ENCODE results near the gene TSR2.

The TSR2 gene

DNA sequence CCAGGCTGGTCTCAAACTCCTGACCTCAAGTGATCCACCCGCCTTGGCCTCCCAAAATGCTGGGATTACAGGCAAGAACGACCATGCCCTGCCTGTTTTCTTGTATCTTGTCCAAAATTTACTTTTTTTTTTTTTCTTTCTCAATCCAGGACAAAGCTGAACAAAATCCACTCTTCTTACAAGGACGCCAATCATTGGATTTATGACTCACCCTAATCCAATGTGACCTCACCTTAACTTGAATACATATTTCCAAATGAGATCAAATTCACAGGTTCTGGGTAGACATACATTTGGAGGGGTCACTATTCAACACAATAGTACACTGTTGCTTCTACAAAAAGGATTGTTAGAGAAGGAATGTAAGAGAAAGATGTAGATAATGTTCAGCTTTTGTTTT is 18.0 kb upstream of the TSR2 start:
- Histone ChIP-seq H3K9me3 (ENCODE audit: insufficient read depth, low read length) (no peaks in the 10 kb centered on the region), H3K4me1 (ENCODE audit: low read length) (no peaks in the 10 kb centered on the region), H3K27me3 (ENCODE audit: low read depth, low read length) (no peaks in the 10 kb centered on the region), H3K27ac (ENCODE audit: low read length) (no peak overlapping the region), H3K9ac (ENCODE audit: low read length) (no peak overlapping the region), H3K4me3 (ENCODE audit: low read length) (no peak overlapping the region), H3K36me3 (replicated peaks; ENCODE audit: low read depth, low read length) (no peaks in the 10 kb centered on the region), H3K4me2 (ENCODE audit: low read length) (no peak overlapping the region), H2AFZ (ENCODE audit: low read depth, low read length) (no peak overlapping the region), H3K79me2 (ENCODE audit: low read length) (no peaks in the 10 kb centered on the region), H4K20me1 (ENCODE audit: insufficient read depth, low read length) (no peaks in the 10 kb centered on the region)
- no peak for TF ChIP-seq EZH2phosphoT487 (IDR thresholded peaks at IDR 0.05; ENCODE audit: low read depth)
- TF ChIP-seq, protein P1, sequence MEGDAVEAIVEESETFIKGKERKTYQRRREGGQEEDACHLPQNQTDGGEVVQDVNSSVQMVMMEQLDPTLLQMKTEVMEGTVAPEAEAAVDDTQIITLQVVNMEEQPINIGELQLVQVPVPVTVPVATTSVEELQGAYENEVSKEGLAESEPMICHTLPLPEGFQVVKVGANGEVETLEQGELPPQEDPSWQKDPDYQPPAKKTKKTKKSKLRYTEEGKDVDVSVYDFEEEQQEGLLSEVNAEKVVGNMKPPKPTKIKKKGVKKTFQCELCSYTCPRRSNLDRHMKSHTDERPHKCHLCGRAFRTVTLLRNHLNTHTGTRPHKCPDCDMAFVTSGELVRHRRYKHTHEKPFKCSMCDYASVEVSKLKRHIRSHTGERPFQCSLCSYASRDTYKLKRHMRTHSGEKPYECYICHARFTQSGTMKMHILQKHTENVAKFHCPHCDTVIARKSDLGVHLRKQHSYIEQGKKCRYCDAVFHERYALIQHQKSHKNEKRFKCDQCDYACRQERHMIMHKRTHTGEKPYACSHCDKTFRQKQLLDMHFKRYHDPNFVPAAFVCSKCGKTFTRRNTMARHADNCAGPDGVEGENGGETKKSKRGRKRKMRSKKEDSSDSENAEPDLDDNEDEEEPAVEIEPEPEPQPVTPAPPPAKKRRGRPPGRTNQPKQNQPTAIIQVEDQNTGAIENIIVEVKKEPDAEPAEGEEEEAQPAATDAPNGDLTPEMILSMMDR (IDR thresholded peaks at IDR 0.05; ENCODE audit: low read depth, low read length) = no peak

DNA sequence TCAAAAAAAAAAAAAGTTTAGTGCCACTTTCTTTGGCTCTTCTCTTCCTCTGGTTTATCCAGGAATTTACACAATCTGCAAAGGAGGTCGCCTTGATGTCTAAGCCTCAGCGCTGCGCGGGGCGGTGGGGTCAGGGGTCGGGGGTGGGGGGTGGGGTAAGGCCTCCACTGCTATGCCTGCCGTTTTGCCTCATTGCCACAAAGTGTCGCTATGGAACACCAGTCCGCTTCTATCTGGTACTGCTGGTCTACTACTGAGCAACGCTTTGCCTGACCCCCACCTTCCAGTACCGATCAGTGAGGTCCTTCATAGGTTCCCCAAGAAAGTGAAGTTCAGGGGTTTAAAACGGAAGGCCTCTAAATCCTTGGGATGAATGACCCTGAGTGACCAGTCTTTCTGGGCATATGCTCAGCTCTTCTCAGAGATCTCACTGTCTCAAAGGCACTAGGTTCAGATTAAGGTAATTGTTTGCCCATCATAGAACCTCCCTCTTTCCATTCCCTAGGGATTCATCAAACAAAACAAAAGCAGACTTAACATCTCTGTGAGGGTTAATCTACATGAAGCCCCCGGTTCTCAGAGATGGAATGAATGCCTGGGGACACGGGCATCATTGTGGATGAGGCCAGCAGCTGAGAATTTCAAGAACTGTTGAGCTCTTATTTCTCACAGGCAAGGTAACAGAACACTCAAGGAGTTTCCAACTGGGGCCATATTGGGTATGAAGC is 16.9 kb upstream of the TSR2 start:
- no peak for TF ChIP-seq EZH2phosphoT487 (IDR thresholded peaks at IDR 0.05; ENCODE audit: low read depth)
- TF ChIP-seq, protein P1 (IDR thresholded peaks at IDR 0.05; ENCODE audit: low read depth, low read length) = peak; percentile 31
- Histone ChIP-seq H3K4me3 (ENCODE audit: low read length) (peak overlapping the region; percentile 46), H2AFZ (ENCODE audit: low read depth, low read length) (peak overlapping the region; percentile 73; the same call in 1 of the 2 replicates), H3K9me3 (ENCODE audit: insufficient read depth, low read length) (no peaks in the 10 kb centered on the region), H3K27ac (ENCODE audit: low read length) (no peak overlapping the region), H3K27me3 (ENCODE audit: low read depth, low read length) (no peaks in the 10 kb centered on the region), H3K36me3 (replicated peaks; ENCODE audit: low read depth, low read length) (no peaks in the 10 kb centered on the region), H3K4me2 (ENCODE audit: low read length) (peak overlapping the region; percentile 64), H3K79me2 (ENCODE audit: low read length) (no peaks in the 10 kb centered on the region), H3K4me1 (ENCODE audit: low read length) (no peaks in the 10 kb centered on the region), H4K20me1 (ENCODE audit: insufficient read depth, low read length) (no peaks in the 10 kb centered on the region), H3K9ac (ENCODE audit: low read length) (no peak overlapping the region)

DNA sequence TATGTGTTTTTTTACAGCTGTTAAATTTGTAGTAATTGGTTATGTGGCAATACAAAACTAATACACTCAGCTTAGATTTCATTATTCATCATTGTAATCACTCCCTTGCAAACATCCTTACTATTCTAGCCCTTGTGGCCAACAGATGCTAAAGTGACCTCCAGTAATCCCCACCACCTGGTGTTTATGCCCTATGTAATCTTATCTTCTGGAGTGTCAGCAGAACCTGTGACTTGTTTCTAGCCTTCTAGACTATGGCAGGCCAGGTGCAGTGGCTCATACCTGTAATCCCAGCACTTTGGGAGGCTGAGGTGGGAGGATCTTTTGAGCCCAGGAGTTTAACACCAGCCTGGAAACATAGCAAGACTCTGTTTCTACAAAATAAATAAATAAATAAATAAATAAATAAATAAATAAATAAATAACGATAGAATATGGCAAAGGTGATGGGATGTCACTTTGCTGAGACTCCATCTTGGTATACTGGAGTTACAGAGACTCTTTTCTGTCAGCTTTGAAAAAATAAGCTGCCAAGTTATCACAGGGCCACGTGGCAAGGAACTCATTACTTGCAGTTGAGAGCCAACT is 12.3 kb upstream of the TSR2 start:
- no peak overlapping the region for H2AFZ ChIP-seq (ENCODE audit: low read depth, low read length)
- no peak overlapping the region for H3K27ac ChIP-seq (ENCODE audit: low read length)
- no peak overlapping the region for H3K4me2 ChIP-seq (ENCODE audit: low read length)
- no peaks in the 10 kb centered on the region for H4K20me1 ChIP-seq (ENCODE audit: insufficient read depth, low read length)
- H3K9me3 ChIP-seq (ENCODE audit: insufficient read depth, low read length) = no peaks in the 10 kb centered on the region
- H3K4me1 ChIP-seq (ENCODE audit: low read length) = peaks cover 7% of the 10 kb centered on the region
- TF ChIP-seq EZH2phosphoT487 (IDR thresholded peaks at IDR 0.05; ENCODE audit: low read depth) = no peak
- TF ChIP-seq, protein P1 (IDR thresholded peaks at IDR 0.05; ENCODE audit: low read depth, low read length) = no peak
- H3K79me2 ChIP-seq (ENCODE audit: low read length) = no peaks in the 10 kb centered on the region
- no peak overlapping the region for H3K4me3 ChIP-seq (ENCODE audit: low read length)
- H3K36me3 ChIP-seq (replicated peaks; ENCODE audit: low read depth, low read length) = no peaks in the 10 kb centered on the region
- H3K9ac ChIP-seq (ENCODE audit: low read length) = no peak overlapping the region
- H3K27me3 ChIP-seq (ENCODE audit: low read depth, low read length) = no peaks in the 10 kb centered on the region

DNA sequence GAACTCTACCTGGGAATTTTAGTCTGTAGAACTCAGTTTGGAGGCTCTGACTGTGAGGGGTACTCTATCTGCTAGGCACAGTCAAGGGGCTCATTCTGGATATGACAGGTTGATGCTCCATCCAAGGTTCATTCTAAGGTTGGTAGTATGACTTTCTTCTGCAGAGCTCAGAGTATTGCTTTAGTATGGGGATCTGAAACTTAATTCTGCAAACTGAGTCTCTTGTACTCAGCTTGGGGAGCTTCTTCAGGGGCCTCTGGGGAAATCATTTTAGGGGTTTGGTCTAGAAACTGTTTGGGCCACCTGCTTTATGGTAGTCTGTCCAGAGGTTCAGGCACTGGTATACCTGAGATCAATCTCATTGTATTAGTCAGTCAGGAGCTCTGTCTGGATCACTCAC is 9.7 kb upstream of the TSR2 start:
- no peak overlapping the region for H3K27ac ChIP-seq (ENCODE audit: low read length)
- H3K4me1 ChIP-seq (ENCODE audit: low read length) = peaks cover 7% of the 10 kb centered on the region
- no peak overlapping the region for H3K9ac ChIP-seq (ENCODE audit: low read length)
- no peak overlapping the region; the same call in 1 of the 2 replicates for H3K4me2 ChIP-seq (ENCODE audit: low read length)
- TF ChIP-seq EZH2phosphoT487 (IDR thresholded peaks at IDR 0.05; ENCODE audit: low read depth) = no peak
- TF ChIP-seq, protein P1 (IDR thresholded peaks at IDR 0.05; ENCODE audit: low read depth, low read length) = no peak
- no peaks in the 10 kb centered on the region for H3K36me3 ChIP-seq (replicated peaks; ENCODE audit: low read depth, low read length)
- no peaks in the 10 kb centered on the region for H3K9me3 ChIP-seq (ENCODE audit: insufficient read depth, low read length)
- no peaks in the 10 kb centered on the region for H3K27me3 ChIP-seq (ENCODE audit: low read depth, low read length)
- H3K4me3 ChIP-seq (ENCODE audit: low read length) = no peak overlapping the region
- no peaks in the 10 kb centered on the region for H3K79me2 ChIP-seq (ENCODE audit: low read length)
- no peaks in the 10 kb centered on the region for H4K20me1 ChIP-seq (ENCODE audit: insufficient read depth, low read length)
- no peak overlapping the region for H2AFZ ChIP-seq (ENCODE audit: low read depth, low read length)

Measured in OCI-LY3 (cell line).